IPS-18c (cell line): ENCODE results near the gene THBS2.
"Not testable (repeated sequence)": the region's sequence is repeated elsewhere in the genome, so short reads cannot be mapped to it uniquely, and the experiment has no call there.

Experiments used
- H3K4me3 ChIP-seq: 2 replicates; pipeline ENCODE4 v1.7.0; 2013; ENCODE audit warnings: low read depth, mild to moderate bottlenecking, low read length, moderate library complexity; ENCODE audit not compliant: insufficient read depth
- H3K9me3 ChIP-seq: one replicate; pipeline ENCODE4 v1.6.1; 2013; ENCODE audit warnings: mild to moderate bottlenecking, low read length, moderate library complexity; ENCODE audit not compliant: control insufficient read depth, insufficient read depth

THBS2 gene

GRCh38 chr6:169208011-169208410 lies 45.6 kb downstream of the THBS2 start:
- peaks cover 2% of the 10 kb centered on the region for H3K9me3 ChIP-seq
- H3K4me3 ChIP-seq: no peak overlapping the region

GRCh38 chr6:169207482-169207881 lies 46.2 kb downstream of the THBS2 start:
- Histone ChIP-seq H3K4me3 (no peak overlapping the region), H3K9me3 (peaks cover 2% of the 10 kb centered on the region)

DNA sequence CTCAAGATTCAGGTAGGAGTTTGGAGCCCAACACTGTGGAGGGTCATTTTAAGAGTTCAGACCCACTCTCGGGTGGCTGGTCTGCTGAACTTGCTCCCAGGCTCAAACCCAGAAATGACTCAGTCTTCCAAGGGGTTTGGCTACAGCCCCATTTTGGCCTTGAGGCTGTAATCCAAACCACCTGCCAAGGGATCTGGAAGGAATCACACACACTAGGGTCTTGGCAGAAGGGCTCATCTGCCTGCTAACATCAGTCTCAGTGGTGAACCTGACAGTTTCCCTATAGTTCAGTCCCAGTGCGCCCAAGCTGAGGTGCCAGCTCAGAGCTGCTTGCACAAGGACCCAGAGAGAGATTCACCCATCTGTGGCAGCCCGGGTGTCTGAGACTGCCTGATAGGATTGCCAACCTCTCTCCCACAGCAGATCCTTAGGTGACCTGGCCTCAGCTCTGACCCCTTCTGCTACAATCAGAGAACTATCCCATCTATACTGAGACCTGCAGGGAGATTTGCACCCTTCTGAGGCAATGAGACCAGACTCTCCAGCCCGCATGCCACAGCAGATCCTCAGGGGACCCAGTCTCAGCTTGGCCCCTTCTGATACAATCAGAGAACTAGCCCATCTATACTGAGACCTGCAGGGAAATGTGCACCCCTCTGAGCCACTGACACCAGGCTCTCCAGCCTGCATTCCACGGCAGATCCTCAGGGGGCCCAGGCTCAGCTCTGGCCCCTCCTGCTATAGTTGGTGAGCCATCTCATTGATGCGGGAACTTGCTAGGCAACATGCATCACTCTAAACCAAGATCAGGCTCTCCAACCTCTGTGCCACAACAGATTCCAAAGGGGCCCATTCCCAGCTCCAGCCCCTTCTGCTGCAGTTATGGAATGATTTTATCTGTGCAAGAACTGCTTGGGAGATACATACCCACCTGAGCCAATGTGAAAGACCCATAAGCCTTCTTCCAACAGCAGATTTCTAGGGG lies 48.2 kb downstream of the THBS2 start:
- Histone ChIP-seq H3K4me3 (no peak overlapping the region), H3K9me3 (peaks cover 4% of the 10 kb centered on the region)

- Histone ChIP-seq H3K4me3 (no peak overlapping the region), H3K9me3 (peaks cover 4% of the 10 kb centered on the region)
Observed at GRCh38 chr6:169204167-169204566, 49.5 kb downstream of the THBS2 start.

DNA sequence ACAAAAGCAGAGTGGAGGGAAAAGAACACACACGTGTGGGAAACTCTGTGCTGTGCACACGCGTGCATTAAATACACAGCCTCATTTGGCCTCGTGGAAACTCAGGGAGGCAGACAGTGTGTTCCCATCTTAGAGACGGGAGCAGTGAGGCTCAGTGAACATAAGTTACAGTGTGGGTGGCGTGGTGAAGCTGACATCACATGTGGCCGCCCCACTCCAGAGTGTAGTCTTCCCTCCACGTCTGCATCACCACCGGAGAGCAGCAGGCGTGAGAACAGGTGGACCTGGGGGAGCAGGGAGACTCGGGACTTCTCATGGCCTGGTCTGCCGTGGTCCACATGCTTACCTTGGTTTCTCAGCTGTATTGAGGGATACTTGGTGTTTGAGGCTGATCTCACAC lies 51.7 kb downstream of the THBS2 start:
- peaks cover 4% of the 10 kb centered on the region for H3K9me3 ChIP-seq
- no peak overlapping the region for H3K4me3 ChIP-seq

GRCh38 chr6:169200893-169201514 lies 52.6 kb downstream of the THBS2 start:
- H3K4me3 ChIP-seq: no peak overlapping the region
- H3K9me3 ChIP-seq: peaks cover 4% of the 10 kb centered on the region

DNA sequence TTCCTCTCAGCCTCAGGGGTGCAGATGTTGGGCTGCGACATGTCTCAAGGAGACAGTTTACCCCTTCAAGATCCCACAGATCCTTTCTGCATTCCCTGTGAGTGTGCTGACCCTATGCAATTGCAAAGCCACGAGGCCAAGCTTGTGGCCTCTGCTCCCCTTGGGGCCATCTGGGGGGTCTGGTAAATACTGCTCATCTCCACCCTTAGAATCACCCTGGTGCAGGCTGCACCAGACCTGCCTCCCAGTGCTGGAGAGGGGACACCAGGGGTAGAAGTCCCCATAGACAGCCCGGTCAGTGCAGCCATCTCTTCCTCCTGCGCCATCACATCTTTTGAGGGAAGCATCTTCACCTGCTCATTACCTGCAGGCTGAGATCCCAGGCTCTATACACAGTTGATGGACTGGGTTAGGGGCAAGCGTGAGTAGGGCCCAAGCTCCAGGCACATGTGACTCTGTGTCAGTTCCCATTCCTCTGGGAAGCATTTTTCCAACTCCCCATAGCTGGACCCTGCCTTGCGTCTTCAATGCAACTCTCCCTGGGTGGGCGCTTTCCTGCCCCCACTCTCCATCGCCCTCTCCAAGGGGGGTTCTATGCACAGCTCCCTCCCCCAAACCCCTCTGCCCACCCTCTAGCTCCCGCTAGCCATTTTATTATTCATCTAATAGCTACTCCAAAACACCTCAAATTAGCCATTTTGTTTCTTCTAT lies 53.9 kb downstream of the THBS2 start:
- H3K9me3 ChIP-seq: peaks cover 2% of the 10 kb centered on the region
- H3K4me3 ChIP-seq: no peak overlapping the region

DNA sequence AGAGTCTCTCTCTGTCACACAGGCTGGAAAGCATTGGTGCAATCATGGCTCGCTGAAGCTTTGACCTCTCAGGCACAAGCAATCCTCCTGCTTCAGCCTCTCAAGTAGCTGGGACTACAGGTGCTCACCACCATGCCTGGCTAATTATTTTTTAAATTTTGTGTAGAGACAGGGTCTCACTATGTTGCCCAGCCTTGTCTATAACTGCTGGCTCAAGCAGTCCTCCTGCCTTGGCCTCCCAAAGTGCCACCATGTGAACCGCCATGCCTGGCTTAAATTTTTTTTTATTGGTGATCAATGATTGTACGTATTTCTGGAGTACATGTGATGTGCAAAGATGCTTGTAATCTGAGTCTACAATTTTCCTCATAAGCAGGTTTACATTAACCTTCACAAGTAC lies 54.8 kb downstream of the THBS2 start:
- no peak overlapping the region for H3K4me3 ChIP-seq
- H3K9me3 ChIP-seq: peaks cover 2% of the 10 kb centered on the region

DNA sequence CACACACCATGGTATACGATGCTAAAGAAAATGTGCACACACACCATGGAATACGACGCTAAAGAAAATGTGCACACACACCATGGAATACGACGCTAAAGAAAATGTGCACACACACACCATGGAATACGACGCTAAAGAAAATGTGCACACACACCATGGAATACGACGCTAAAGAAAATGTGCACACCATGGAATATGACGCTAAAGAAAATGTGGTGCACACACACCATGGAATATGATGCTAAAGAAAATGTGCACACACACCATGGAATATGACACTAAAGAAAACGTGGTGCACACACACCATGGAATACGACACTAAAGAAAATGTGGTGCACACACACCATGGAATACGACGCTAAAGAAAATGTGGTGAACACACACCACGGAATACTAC lies 55.7 kb downstream of the THBS2 start:
- not testable (repeated sequence) for H3K4me3 ChIP-seq, H3K9me3 ChIP-seq

DNA sequence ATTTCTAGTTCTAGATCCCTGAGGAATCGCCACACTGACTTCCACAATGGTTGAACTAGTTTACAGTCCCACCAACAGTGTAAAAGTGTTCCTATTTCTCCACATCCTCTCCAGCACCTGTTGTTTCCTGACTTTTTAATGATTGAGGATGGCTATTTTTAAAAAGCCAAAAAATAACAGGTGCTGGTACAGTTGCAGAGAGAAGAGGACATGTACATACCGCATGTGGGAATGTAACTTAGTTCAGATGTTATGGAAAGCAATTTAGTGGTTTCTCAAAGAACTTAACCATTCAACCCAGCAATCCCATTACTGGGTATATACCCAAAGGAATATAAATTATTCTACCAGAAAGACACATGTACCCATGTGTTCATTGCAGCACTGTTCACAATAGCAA lies 57.4 kb downstream of the THBS2 start:
- H3K9me3 ChIP-seq, H3K4me3 ChIP-seq: not testable (repeated sequence)

GRCh38 chr6:169194737-169195136 lies 58.9 kb downstream of the THBS2 start:
- Histone ChIP-seq H3K9me3 (no peaks in the 10 kb centered on the region), H3K4me3 (no peak overlapping the region)

DNA sequence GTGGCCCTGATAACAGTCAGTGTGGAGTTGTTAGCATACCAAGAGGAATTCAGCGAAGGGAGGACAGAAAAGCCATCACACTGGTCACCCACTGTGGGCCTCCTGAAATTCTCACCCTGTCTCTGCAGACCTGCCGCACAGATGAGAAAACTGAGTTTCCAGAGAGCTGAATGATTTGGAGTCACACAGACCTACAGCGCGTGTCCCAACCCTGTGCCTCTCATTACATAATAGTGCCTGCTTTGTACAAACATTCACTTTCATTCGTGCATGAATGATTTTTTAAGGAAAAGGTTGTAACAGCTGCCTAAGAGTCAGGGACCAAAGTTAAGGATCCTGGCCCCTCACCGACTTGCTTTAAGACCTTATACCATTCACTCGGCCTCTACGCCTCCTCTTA lies 62.7 kb downstream of the THBS2 start:
- H3K9me3 ChIP-seq: no peaks in the 10 kb centered on the region
- no peak overlapping the region for H3K4me3 ChIP-seq

- Histone ChIP-seq H3K9me3 (no peaks in the 10 kb centered on the region), H3K4me3 (no peak overlapping the region)
Observed at GRCh38 chr6:169190144-169190584, 63.5 kb downstream of the THBS2 start.

DNA sequence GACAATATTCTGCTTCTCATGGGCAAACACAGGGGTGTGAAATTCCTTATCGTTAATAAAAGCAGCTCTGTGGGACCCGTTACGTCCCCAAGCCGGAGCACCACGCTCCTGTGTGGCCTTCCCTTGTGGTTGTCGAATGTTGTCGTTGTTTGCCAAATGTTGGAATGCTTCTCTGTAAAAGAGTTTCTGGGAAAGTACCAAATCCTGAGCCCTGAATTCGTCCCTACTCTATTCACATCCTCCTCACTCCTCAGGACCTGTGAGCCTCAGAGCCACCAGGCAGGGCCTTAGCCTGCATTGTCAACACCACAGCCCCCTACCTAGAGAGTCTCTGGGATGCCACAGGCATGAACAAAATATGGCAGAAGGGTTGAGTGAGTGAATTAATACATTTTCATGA lies 64.0 kb downstream of the THBS2 start:
- no peak overlapping the region for H3K4me3 ChIP-seq
- no peaks in the 10 kb centered on the region for H3K9me3 ChIP-seq

DNA sequence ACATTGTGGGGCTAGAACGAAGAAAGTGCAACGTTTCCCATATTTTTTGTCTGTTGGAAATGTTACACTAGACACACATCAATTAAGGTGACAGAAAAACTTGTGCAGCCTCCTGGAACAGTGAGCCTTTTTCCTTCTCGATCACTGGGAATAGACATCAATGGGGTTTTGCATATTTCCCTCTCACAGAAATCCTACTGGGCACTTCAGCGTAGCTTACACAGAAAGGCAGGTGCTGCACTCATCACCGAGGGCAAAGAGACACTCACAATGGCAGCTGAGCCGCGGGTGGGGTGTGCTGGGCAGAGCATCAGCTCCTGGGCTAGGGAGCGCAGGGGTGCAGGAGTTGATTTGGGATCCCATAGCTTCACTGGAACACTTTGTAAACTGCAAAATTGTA lies 64.5 kb downstream of the THBS2 start:
- Histone ChIP-seq H3K9me3 (no peaks in the 10 kb centered on the region), H3K4me3 (no peak overlapping the region)

GRCh38 chr6:169188475-169188874 lies 65.2 kb downstream of the THBS2 start:
- Histone ChIP-seq H3K9me3 (no peaks in the 10 kb centered on the region), H3K4me3 (no peak overlapping the region)

GRCh38 chr6:169188051-169188470 lies 65.6 kb downstream of the THBS2 start:
- Histone ChIP-seq H3K4me3 (no peak overlapping the region), H3K9me3 (no peaks in the 10 kb centered on the region)
